ENCODE results near the gene SCFD2. TPM values are rescaled to one million over a fixed set of nuclear protein-coding genes. Genes with fewer than 3 reads are reported as not detected.

The SCFD2 gene
- total RNA-seq, 1 experiment from 2014 or later, result 12.4 TPM

- TF ChIP-seq FOXP1 (CRISPR knock-in tag; IDR thresholded peaks at IDR 0.05; ENCODE audit: borderline replicate concordance), result no peak
- TF ChIP-seq ZNF423 (CRISPR knock-in tag; IDR thresholded peaks at IDR 0.05), result no peak
- TF ChIP-seq ETV6 (CRISPR knock-in tag; IDR thresholded peaks at IDR 0.05), result no peak
- TF ChIP-seq JUN (CRISPR knock-in tag; IDR thresholded peaks at IDR 0.05), result no peak
- no peak for TF ChIP-seq ZNF416 (CRISPR knock-in tag; IDR thresholded peaks at IDR 0.05)
- TF ChIP-seq OVOL2 (CRISPR knock-in tag; IDR thresholded peaks at IDR 0.05; ENCODE audit: borderline replicate concordance), result no peak
- no peak for TF ChIP-seq NR1H2 (CRISPR knock-in tag; IDR thresholded peaks at IDR 0.05)
These were observed 358.8 kb downstream of the SCFD2 start (continued) for GRCh38 chr4:53007024-53007423.

DNA sequence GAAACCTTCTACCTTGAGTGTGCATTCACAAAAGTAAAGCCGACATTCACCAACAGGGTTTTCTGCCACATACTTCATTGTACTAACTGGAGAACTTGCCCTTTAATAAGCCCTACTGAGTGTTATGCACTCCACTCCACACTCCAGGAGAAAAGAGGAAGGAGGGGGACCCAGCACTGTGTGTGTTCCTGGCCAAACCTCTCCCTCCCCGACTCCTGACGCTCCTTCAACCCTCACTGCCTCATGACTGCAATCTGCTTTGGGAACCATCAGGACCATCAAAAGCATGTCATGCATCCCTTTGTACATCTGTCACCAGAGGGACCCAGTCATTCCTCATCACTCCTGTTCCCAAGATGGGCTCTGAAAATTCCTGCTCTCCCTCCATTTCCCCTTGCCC, 360.1 kb downstream of the SCFD2 start:
- TF ChIP-seq GABPB1 (CRISPR knock-in tag; IDR thresholded peaks at IDR 0.05) (no peak), ZNF416 (CRISPR knock-in tag; IDR thresholded peaks at IDR 0.05) (no peak), NR2C2 (CRISPR knock-in tag; IDR thresholded peaks at IDR 0.05) (no peak), ESRRA (CRISPR knock-in tag; IDR thresholded peaks at IDR 0.05; ENCODE audit: borderline replicate concordance) (no peak), IRF1 (CRISPR knock-in tag; IDR thresholded peaks at IDR 0.05) (no peak), NR3C1 (CRISPR knock-in tag; conservative IDR thresholded peaks at IDR 0.05; ENCODE audit: low read depth) (no peak), KAT7 (CRISPR knock-in tag; IDR thresholded peaks at IDR 0.05; ENCODE audit: borderline replicate concordance) (no peak), SOX15 (CRISPR knock-in tag; IDR thresholded peaks at IDR 0.05) (no peak), SMAD4 (CRISPR knock-in tag; IDR thresholded peaks at IDR 0.05) (no peak)
- TF ChIP-seq, protein P1, sequence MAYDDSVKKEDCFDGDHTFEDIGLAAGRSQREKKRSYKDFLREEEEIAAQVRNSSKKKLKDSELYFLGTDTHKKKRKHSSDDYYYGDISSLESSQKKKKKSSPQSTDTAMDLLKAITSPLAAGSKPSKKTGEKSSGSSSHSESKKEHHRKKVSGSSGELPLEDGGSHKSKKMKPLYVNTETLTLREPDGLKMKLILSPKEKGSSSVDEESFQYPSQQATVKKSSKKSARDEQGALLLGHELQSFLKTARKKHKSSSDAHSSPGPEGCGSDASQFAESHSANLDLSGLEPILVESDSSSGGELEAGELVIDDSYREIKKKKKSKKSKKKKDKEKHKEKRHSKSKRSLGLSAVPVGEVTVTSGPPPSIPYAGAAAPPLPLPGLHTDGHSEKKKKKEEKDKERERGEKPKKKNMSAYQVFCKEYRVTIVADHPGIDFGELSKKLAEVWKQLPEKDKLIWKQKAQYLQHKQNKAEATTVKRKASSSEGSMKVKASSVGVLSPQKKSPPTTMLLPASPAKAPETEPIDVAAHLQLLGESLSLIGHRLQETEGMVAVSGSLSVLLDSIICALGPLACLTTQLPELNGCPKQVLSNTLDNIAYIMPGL (CRISPR knock-in tag; IDR thresholded peaks at IDR 0.05), result no peak
- Mint-ChIP-seq H3K27ac (no peak overlapping the region), H3K9me3 (peaks cover 11% of the 10 kb centered on the region), H3K36me3 (no peaks in the 10 kb centered on the region), H3K27me3 (ENCODE audit: low read depth) (no peaks in the 10 kb centered on the region; the same call in 1 of the 2 replicates), H3K4me1 (peaks cover 3% of the 10 kb centered on the region; the same call in 1 of the 2 replicates), H3K4me3 (no peak overlapping the region)
- DNase-seq (ENCODE audit: low spot score), result no peak
- CTCF ChIA-PET, result no interaction called here
- POLR2A ChIA-PET, result no interaction called here
- ATAC-seq, result no peak

DNA sequence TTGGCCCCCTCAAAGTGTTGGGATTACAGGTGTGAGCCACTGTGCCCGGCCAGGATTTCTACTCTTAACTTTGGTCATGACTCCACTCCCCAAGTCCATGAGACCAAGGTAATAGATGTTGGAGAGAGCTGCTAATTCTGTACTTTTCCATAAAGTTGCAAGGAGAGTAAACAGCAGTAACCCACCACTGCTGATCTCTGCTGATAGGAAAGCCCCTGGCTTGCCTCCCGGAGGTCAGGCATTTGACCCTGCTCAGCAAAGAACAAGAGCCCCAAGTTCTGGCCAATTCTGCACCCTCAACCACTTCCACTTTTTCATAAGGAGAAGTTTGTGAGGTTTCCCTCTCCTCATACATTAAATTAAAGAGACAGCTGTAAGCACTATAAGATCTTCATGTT, 360.7 kb downstream of the SCFD2 start:
- peaks cover 3% of the 10 kb centered on the region; the same call in 1 of the 2 replicates for H3K4me1 Mint-ChIP-seq
- TF ChIP-seq, protein P2, sequence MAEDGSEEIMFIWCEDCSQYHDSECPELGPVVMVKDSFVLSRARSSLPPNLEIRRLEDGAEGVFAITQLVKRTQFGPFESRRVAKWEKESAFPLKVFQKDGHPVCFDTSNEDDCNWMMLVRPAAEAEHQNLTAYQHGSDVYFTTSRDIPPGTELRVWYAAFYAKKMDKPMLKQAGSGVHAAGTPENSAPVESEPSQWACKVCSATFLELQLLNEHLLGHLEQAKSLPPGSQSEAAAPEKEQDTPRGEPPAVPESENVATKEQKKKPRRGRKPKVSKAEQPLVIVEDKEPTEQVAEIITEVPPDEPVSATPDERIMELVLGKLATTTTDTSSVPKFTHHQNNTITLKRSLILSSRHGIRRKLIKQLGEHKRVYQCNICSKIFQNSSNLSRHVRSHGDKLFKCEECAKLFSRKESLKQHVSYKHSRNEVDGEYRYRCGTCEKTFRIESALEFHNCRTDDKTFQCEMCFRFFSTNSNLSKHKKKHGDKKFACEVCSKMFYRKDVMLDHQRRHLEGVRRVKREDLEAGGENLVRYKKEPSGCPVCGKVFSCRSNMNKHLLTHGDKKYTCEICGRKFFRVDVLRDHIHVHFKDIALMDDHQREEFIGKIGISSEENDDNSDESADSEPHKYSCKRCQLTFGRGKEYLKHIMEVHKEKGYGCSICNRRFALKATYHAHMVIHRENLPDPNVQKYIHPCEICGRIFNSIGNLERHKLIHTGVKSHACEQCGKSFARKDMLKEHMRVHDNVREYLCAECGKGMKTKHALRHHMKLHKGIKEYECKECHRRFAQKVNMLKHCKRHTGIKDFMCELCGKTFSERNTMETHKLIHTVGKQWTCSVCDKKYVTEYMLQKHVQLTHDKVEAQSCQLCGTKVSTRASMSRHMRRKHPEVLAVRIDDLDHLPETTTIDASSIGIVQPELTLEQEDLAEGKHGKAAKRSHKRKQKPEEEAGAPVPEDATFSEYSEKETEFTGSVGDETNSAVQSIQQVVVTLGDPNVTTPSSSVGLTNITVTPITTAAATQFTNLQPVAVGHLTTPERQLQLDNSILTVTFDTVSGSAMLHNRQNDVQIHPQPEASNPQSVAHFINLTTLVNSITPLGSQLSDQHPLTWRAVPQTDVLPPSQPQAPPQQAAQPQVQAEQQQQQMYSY (CRISPR knock-in tag; IDR thresholded peaks at IDR 0.05), result no peak
- TF ChIP-seq ZNF138 (CRISPR knock-in tag; conservative IDR thresholded peaks at IDR 0.05), result no peak
- no peak for TF ChIP-seq NFE2L1 (CRISPR knock-in tag; IDR thresholded peaks at IDR 0.05)
- TF ChIP-seq, protein P3, sequence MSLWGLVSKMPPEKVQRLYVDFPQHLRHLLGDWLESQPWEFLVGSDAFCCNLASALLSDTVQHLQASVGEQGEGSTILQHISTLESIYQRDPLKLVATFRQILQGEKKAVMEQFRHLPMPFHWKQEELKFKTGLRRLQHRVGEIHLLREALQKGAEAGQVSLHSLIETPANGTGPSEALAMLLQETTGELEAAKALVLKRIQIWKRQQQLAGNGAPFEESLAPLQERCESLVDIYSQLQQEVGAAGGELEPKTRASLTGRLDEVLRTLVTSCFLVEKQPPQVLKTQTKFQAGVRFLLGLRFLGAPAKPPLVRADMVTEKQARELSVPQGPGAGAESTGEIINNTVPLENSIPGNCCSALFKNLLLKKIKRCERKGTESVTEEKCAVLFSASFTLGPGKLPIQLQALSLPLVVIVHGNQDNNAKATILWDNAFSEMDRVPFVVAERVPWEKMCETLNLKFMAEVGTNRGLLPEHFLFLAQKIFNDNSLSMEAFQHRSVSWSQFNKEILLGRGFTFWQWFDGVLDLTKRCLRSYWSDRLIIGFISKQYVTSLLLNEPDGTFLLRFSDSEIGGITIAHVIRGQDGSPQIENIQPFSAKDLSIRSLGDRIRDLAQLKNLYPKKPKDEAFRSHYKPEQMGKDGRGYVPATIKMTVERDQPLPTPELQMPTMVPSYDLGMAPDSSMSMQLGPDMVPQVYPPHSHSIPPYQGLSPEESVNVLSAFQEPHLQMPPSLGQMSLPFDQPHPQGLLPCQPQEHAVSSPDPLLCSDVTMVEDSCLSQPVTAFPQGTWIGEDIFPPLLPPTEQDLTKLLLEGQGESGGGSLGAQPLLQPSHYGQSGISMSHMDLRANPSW (CRISPR knock-in tag; conservative IDR thresholded peaks at IDR 0.05; ENCODE audit: low read depth), result no peak
- no peak for TF ChIP-seq ETV6 (CRISPR knock-in tag; IDR thresholded peaks at IDR 0.05)
- TF ChIP-seq TP53 (CRISPR knock-in tag; IDR thresholded peaks at IDR 0.05), result no peak
- no peak for TF ChIP-seq NR3C1 (CRISPR knock-in tag; conservative IDR thresholded peaks at IDR 0.05; ENCODE audit: low read depth)
- TF ChIP-seq, protein P4, sequence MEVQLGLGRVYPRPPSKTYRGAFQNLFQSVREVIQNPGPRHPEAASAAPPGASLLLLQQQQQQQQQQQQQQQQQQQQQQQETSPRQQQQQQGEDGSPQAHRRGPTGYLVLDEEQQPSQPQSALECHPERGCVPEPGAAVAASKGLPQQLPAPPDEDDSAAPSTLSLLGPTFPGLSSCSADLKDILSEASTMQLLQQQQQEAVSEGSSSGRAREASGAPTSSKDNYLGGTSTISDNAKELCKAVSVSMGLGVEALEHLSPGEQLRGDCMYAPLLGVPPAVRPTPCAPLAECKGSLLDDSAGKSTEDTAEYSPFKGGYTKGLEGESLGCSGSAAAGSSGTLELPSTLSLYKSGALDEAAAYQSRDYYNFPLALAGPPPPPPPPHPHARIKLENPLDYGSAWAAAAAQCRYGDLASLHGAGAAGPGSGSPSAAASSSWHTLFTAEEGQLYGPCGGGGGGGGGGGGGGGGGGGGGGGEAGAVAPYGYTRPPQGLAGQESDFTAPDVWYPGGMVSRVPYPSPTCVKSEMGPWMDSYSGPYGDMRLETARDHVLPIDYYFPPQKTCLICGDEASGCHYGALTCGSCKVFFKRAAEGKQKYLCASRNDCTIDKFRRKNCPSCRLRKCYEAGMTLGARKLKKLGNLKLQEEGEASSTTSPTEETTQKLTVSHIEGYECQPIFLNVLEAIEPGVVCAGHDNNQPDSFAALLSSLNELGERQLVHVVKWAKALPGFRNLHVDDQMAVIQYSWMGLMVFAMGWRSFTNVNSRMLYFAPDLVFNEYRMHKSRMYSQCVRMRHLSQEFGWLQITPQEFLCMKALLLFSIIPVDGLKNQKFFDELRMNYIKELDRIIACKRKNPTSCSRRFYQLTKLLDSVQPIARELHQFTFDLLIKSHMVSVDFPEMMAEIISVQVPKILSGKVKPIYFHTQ (CRISPR knock-in tag; IDR thresholded peaks at IDR 0.05), result no peak
- TF ChIP-seq IRF1 (CRISPR knock-in tag; IDR thresholded peaks at IDR 0.05), result no peak
- TF ChIP-seq ZNF416 (CRISPR knock-in tag; IDR thresholded peaks at IDR 0.05), result no peak
- peaks cover 11% of the 10 kb centered on the region for H3K9me3 Mint-ChIP-seq
- ATAC-seq (no peak), DNase-seq (ENCODE audit: low spot score) (no peak)
- ChIA-PET CTCF (no interaction called here), POLR2A (no interaction called here)
- H3K4me3 Mint-ChIP-seq, result no peak overlapping the region
- H3K36me3 Mint-ChIP-seq, result no peaks in the 10 kb centered on the region
- no peaks in the 10 kb centered on the region; the same call in 1 of the 2 replicates for H3K27me3 Mint-ChIP-seq (ENCODE audit: low read depth)
- no peak overlapping the region for H3K27ac Mint-ChIP-seq

All from WTC11 (cell line).